Measurements from ENCODE around the gene PEAR1.

The PEAR1 gene

GRCh38 chr1:156866249-156866909 lies 27.1 kb upstream of the PEAR1 start:
- H3K4me1 ChIP-seq = peaks cover 98% of the 10 kb centered on the region
- no peaks in the 10 kb centered on the region for H4K20me1 ChIP-seq
- peak overlapping the region; percentile 43 for H3K4me3 ChIP-seq
- peak overlapping the region; percentile 59; the same call in 1 of the 2 replicates for H3K9ac ChIP-seq
- H3K4me2 ChIP-seq = peak overlapping the region; percentile 95
- TF ChIP-seq Cebpa-rat (IDR thresholded peaks at IDR 0.05) = no peak
- H3K9me3 ChIP-seq = no peaks in the 10 kb centered on the region
- peak overlapping the region; percentile 78 for H3K27ac ChIP-seq
- H3K36me3 ChIP-seq = no peaks in the 10 kb centered on the region
- peaks cover 23% of the 10 kb centered on the region for H3K27me3 ChIP-seq

GRCh38 chr1:156868341-156868740 lies 25.2 kb upstream of the PEAR1 start:
- H3K9ac ChIP-seq = 0 out of 2 replicates have a peak overlapping the region, but pooled peaks have one; percentile 29
- no peak for TF ChIP-seq Cebpa-rat (IDR thresholded peaks at IDR 0.05)
- no peaks in the 10 kb centered on the region for H3K36me3 ChIP-seq
- H3K4me1 ChIP-seq = peaks cover 84% of the 10 kb centered on the region
- no peak overlapping the region for H3K4me3 ChIP-seq
- H3K27me3 ChIP-seq = peaks cover 3% of the 10 kb centered on the region; the same call in 1 of the 2 replicates
- H3K4me2 ChIP-seq = peak overlapping the region; percentile 95
- peak overlapping the region; percentile 78; the same call in 1 of the 2 replicates for H3K27ac ChIP-seq
- H3K9me3 ChIP-seq = no peaks in the 10 kb centered on the region
- no peaks in the 10 kb centered on the region for H4K20me1 ChIP-seq

DNA sequence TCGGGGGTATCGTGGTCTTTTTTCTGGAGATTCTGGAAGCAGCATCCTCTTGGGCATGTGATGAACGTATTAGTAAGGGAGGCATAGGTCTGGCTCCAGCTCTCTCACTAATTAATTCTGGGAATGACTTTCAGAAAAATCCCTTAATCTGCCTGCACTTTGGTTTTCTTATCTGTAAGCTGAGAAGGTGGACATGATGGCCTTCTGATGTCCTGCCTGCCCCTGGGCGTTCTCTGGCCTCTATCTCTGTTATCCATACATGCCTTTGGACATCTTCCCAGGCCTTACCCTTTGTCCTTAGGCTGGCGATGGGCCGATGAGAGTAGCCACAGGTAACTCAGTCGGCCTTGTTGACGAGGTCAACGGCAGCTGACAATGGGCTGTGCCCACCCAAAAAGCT lies 24.1 kb upstream of the PEAR1 start:
- H3K27me3 ChIP-seq = no peaks in the 10 kb centered on the region
- H3K9ac ChIP-seq = no peak overlapping the region
- no peak overlapping the region for H3K4me2 ChIP-seq
- H3K9me3 ChIP-seq = no peaks in the 10 kb centered on the region
- H3K4me3 ChIP-seq = no peak overlapping the region
- no peaks in the 10 kb centered on the region for H4K20me1 ChIP-seq
- no peaks in the 10 kb centered on the region for H3K36me3 ChIP-seq
- H3K4me1 ChIP-seq = peaks cover 83% of the 10 kb centered on the region
- no peak overlapping the region for H3K27ac ChIP-seq
- no peak for TF ChIP-seq Cebpa-rat (IDR thresholded peaks at IDR 0.05)

DNA sequence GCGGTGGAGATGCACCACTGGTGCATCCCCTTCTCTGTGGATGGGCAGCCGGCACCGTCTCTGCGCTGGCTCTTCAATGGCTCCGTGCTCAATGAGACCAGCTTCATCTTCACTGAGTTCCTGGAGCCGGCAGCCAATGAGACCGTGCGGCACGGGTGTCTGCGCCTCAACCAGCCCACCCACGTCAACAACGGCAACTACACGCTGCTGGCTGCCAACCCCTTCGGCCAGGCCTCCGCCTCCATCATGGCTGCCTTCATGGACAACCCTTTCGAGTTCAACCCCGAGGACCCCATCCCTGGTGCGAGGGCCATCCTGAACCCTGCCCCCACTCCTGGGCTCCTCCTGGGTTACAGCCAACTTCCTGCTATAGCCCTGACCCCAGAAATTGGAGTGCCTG lies 19.9 kb upstream of the PEAR1 start:
- Histone ChIP-seq H3K36me3 (no peaks in the 10 kb centered on the region), H3K4me1 (peaks cover 68% of the 10 kb centered on the region), H4K20me1 (no peaks in the 10 kb centered on the region), H3K9me3 (no peaks in the 10 kb centered on the region), H3K9ac (no peak overlapping the region), H3K27ac (no peak overlapping the region), H3K27me3 (no peaks in the 10 kb centered on the region), H3K4me3 (no peak overlapping the region), H3K4me2 (peak overlapping the region; percentile 86; the same call in 1 of the 2 replicates)
- no peak for TF ChIP-seq Cebpa-rat (IDR thresholded peaks at IDR 0.05)

GRCh38 chr1:156874142-156874541 lies 19.4 kb upstream of the PEAR1 start:
- Histone ChIP-seq H4K20me1 (no peaks in the 10 kb centered on the region), H3K9me3 (no peaks in the 10 kb centered on the region), H3K27ac (peak overlapping the region; percentile 66; the same call in 1 of the 2 replicates), H3K36me3 (no peaks in the 10 kb centered on the region), H3K4me2 (peak overlapping the region; percentile 86), H3K27me3 (no peaks in the 10 kb centered on the region), H3K4me1 (peaks cover 63% of the 10 kb centered on the region), H3K4me3 (no peak overlapping the region), H3K9ac (peak overlapping the region; percentile 64; the same call in 1 of the 2 replicates)
- no peak for TF ChIP-seq Cebpa-rat (IDR thresholded peaks at IDR 0.05)

- Histone ChIP-seq H4K20me1 (no peaks in the 10 kb centered on the region), H3K27me3 (no peaks in the 10 kb centered on the region), H3K4me1 (peaks cover 58% of the 10 kb centered on the region), H3K9ac (peak overlapping the region; percentile 64), H3K27ac (peak overlapping the region; percentile 66), H3K9me3 (no peaks in the 10 kb centered on the region), H3K4me3 (no peak overlapping the region), H3K36me3 (no peaks in the 10 kb centered on the region), H3K4me2 (peak overlapping the region; percentile 86)
- no peak for TF ChIP-seq Cebpa-rat (IDR thresholded peaks at IDR 0.05)
These were observed 18.8 kb upstream of the PEAR1 start for GRCh38 chr1:156874572-156875340.

DNA sequence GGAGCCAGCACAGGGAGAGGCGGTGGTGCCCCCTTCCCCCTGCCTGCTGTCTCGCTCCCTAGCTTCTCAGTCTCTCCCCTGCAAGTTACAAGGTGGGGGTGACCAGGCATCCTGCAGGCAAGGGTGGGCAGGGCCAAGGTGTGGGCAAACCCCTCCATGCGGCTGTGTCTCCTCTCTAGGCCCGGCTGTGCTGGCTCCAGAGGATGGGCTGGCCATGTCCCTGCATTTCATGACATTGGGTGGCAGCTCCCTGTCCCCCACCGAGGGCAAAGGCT lies 18.2 kb upstream of the PEAR1 start:
- no peak for TF ChIP-seq Cebpa-rat (IDR thresholded peaks at IDR 0.05)
- H3K9me3 ChIP-seq = no peaks in the 10 kb centered on the region
- H3K4me2 ChIP-seq = peak overlapping the region; percentile 86
- peak overlapping the region; percentile 64; the same call in 1 of the 2 replicates for H3K9ac ChIP-seq
- H3K27me3 ChIP-seq = no peaks in the 10 kb centered on the region
- H3K36me3 ChIP-seq = no peaks in the 10 kb centered on the region
- H3K4me1 ChIP-seq = peaks cover 53% of the 10 kb centered on the region
- peak overlapping the region; percentile 66 for H3K27ac ChIP-seq
- no peak overlapping the region for H3K4me3 ChIP-seq
- H4K20me1 ChIP-seq = no peaks in the 10 kb centered on the region

- no peak for TF ChIP-seq Cebpa-rat (IDR thresholded peaks at IDR 0.05)
- Histone ChIP-seq H3K27ac (no peak overlapping the region), H3K36me3 (no peaks in the 10 kb centered on the region), H3K9me3 (no peaks in the 10 kb centered on the region), H4K20me1 (no peaks in the 10 kb centered on the region), H3K4me2 (peak overlapping the region; percentile 86), H3K4me3 (no peak overlapping the region), H3K27me3 (no peaks in the 10 kb centered on the region), H3K4me1 (peaks cover 50% of the 10 kb centered on the region), H3K9ac (no peak overlapping the region)
These were observed 17.2 kb upstream of the PEAR1 start for GRCh38 chr1:156876281-156876680.

GRCh38 chr1:156877433-156878170 lies 15.9 kb upstream of the PEAR1 start:
- Histone ChIP-seq H3K9me3 (no peaks in the 10 kb centered on the region), H3K9ac (no peak overlapping the region), H3K4me1 (peaks cover 44% of the 10 kb centered on the region), H3K27ac (no peak overlapping the region), H3K4me3 (no peak overlapping the region), H4K20me1 (no peaks in the 10 kb centered on the region), H3K27me3 (no peaks in the 10 kb centered on the region), H3K4me2 (no peak overlapping the region), H3K36me3 (no peaks in the 10 kb centered on the region)
- TF ChIP-seq Cebpa-rat (IDR thresholded peaks at IDR 0.05) = no peak

DNA sequence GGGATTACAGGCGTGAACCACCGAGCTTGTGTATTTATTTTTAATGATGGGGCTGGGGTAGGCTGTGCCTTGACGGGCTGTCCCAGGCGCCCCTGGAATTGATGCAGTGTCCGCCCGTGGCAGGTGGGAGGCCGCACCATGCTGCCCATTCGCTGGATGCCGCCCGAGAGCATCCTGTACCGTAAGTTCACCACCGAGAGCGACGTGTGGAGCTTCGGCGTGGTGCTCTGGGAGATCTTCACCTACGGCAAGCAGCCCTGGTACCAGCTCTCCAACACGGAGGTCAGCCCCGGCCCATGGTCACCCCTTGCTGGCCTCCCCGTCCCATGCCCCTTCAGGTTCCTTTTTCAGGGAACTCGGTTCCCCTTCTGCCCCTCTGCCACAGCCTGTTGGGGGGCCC lies 13.6 kb upstream of the PEAR1 start:
- H3K9me3 ChIP-seq = no peaks in the 10 kb centered on the region
- H3K4me1 ChIP-seq = peaks cover 39% of the 10 kb centered on the region
- no peak overlapping the region for H3K4me3 ChIP-seq
- H3K27me3 ChIP-seq = no peaks in the 10 kb centered on the region
- H4K20me1 ChIP-seq = no peaks in the 10 kb centered on the region
- H3K27ac ChIP-seq = no peak overlapping the region
- H3K9ac ChIP-seq = no peak overlapping the region
- no peak overlapping the region for H3K4me2 ChIP-seq
- TF ChIP-seq Cebpa-rat (IDR thresholded peaks at IDR 0.05) = no peak
- no peaks in the 10 kb centered on the region for H3K36me3 ChIP-seq
